Measurements from ENCODE around the gene ATG2B.

DNA sequence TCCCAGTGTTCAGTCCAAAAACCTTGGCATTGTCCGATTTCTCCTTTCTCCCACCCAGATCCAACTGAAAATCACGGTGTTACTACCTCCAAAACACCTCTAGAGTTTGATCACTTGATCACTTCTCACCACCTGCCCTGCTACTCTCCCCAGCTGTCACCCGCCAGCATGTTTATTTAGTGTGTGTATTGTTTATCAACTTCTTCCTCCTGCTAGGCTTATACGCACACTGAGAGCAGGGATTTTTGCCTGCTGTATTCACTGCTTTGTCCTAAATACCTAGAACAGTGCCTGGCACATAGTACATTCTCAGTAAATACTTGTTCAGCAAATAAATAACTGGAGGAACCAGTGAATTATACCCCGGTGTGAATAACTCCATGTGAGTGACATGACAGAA is 102.1 kb downstream of the ATG2B start:
- TF ChIP-seq, protein P1, sequence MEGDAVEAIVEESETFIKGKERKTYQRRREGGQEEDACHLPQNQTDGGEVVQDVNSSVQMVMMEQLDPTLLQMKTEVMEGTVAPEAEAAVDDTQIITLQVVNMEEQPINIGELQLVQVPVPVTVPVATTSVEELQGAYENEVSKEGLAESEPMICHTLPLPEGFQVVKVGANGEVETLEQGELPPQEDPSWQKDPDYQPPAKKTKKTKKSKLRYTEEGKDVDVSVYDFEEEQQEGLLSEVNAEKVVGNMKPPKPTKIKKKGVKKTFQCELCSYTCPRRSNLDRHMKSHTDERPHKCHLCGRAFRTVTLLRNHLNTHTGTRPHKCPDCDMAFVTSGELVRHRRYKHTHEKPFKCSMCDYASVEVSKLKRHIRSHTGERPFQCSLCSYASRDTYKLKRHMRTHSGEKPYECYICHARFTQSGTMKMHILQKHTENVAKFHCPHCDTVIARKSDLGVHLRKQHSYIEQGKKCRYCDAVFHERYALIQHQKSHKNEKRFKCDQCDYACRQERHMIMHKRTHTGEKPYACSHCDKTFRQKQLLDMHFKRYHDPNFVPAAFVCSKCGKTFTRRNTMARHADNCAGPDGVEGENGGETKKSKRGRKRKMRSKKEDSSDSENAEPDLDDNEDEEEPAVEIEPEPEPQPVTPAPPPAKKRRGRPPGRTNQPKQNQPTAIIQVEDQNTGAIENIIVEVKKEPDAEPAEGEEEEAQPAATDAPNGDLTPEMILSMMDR (conservative IDR thresholded peaks at IDR 0.05; ENCODE audit: low read length): no peak
- no peak for TF ChIP-seq EZH2phosphoT487 (IDR thresholded peaks at IDR 0.05; ENCODE audit: borderline replicate concordance)

Data from Loucy (cell line).